ENCODE results near the gene LAIR2. TPM values are rescaled to one million over a fixed set of nuclear protein-coding genes. Genes with fewer than 3 reads are reported as not detected.

The LAIR2 gene
- total RNA-seq, 1 experiment from 2014 or later, result not detected

- DNase-seq (ENCODE audit: low spot score), result no peak
Measured at GRCh38 chr19:54534156-54534555, 31.5 kb downstream of the LAIR2 start.

GRCh38 chr19:54535601-54536000 lies 33.0 kb downstream of the LAIR2 start:
- DNase-seq (ENCODE audit: low spot score), result no peak

GRCh38 chr19:54536956-54537355 lies 34.3 kb downstream of the LAIR2 start:
- DNase-seq (ENCODE audit: low spot score), result no peak

- DNase-seq (ENCODE audit: low spot score), result no peak
Measured at GRCh38 chr19:54541712-54542111, 39.1 kb downstream of the LAIR2 start.

- no peak for DNase-seq (ENCODE audit: low spot score)
Measured at GRCh38 chr19:54548806-54549205, 46.2 kb downstream of the LAIR2 start.

- no peak for DNase-seq (ENCODE audit: low spot score)
Measured at GRCh38 chr19:54549224-54549623, 46.6 kb downstream of the LAIR2 start.

- DNase-seq (ENCODE audit: low spot score), result no peak
Measured at GRCh38 chr19:54551293-54551692, 48.7 kb downstream of the LAIR2 start.

- no peak for DNase-seq (ENCODE audit: low spot score)
Measured at GRCh38 chr19:54551950-54552912, 49.6 kb downstream of the LAIR2 start.

GRCh38 chr19:54552913-54553310 lies 50.3 kb downstream of the LAIR2 start:
- no peak for DNase-seq (ENCODE audit: low spot score)

- no peak for DNase-seq (ENCODE audit: low spot score)
Measured at GRCh38 chr19:54554006-54554405, 51.4 kb downstream of the LAIR2 start.

GRCh38 chr19:54554896-54555295 lies 52.3 kb downstream of the LAIR2 start:
- DNase-seq (ENCODE audit: low spot score), result no peak

- DNase-seq (ENCODE audit: low spot score), result no peak
Measured at GRCh38 chr19:54556194-54556593, 53.6 kb downstream of the LAIR2 start.

GRCh38 chr19:54558339-54558738 lies 55.7 kb downstream of the LAIR2 start:
- no peak for DNase-seq (ENCODE audit: low spot score)

Small RNA genes within 50 kb of the gene (small RNA-seq; reads per million reads assigned to genes)
- gene AC245036.2, result not detected

Other genes with a start within 250 kb of the LAIR2 start
- 0.08 TPM in 1 of 2 replicates, not detected in the other for gene LILRB5, start 245.6 kb upstream of the LAIR2 start, total RNA-seq (2014; rRNA removed; shearing (Covaris generic))
- gene LILRB2, start 221.7 kb upstream of the LAIR2 start, total RNA-seq (2014; rRNA removed; shearing (Covaris generic)), result not detected in 2 replicates
- gene LILRA5, start 189.7 kb upstream of the LAIR2 start, total RNA-seq (2014; rRNA removed; shearing (Covaris generic)), result not detected in 2 replicates
- gene LILRA4, start 163.7 kb upstream of the LAIR2 start, total RNA-seq (2014; rRNA removed; shearing (Covaris generic)), result not detected in 2 replicates
- not detected in 2 replicates for gene LAIR1, start 137.9 kb upstream of the LAIR2 start, total RNA-seq (2014; rRNA removed; shearing (Covaris generic))
- not detected in 2 replicates for gene TTYH1, start 87.4 kb upstream of the LAIR2 start, total RNA-seq (2014; rRNA removed; shearing (Covaris generic))
- gene LENG8, start 53.6 kb upstream of the LAIR2 start, total RNA-seq (2014; rRNA removed; shearing (Covaris generic)), result 153 TPM in 2 replicates
- 40.2 and 46.4 TPM in 2 replicates for gene LENG9, start 39.1 kb upstream of the LAIR2 start, total RNA-seq (2014; rRNA removed; shearing (Covaris generic))
- 59.0 and 72.4 TPM in 2 replicates for gene CDC42EP5, start 29.5 kb upstream of the LAIR2 start, total RNA-seq (2014; rRNA removed; shearing (Covaris generic))
- gene LILRA2, start 71.0 kb downstream of the LAIR2 start, total RNA-seq (2014; rRNA removed; shearing (Covaris generic)), result not detected in 2 replicates
- not detected in 2 replicates for gene LILRA1, start 90.8 kb downstream of the LAIR2 start, total RNA-seq (2014; rRNA removed; shearing (Covaris generic))
- gene LILRB1, start 127.7 kb downstream of the LAIR2 start, total RNA-seq (2014; rRNA removed; shearing (Covaris generic)), result not detected in 2 replicates
- gene LILRB4, start 160.2 kb downstream of the LAIR2 start, total RNA-seq (2014; rRNA removed; shearing (Covaris generic)), result not detected in 2 replicates
- gene KIR3DL3, start 221.6 kb downstream of the LAIR2 start, total RNA-seq (2014; rRNA removed; shearing (Covaris generic)), result not detected in 2 replicates
- not detected in 2 replicates for gene KIR2DL3, start 235.7 kb downstream of the LAIR2 start, total RNA-seq (2014; rRNA removed; shearing (Covaris generic))